Caco-2 (cell line): Measurements from ENCODE around the gene ASIC1. TPM values are rescaled to one million over a fixed set of nuclear protein-coding genes. Genes with fewer than 3 reads are reported as not detected.

Experiments used
- BruUV-seq: library from RNA; stranded (reverse); fragments of 400-500 nt; replicated peaks from 2 replicates; lab custom pipeline; 2021; lab: Mats Ljungman, UMichigan
- CTCF ChIA-PET: fragments of 300-600 bp; sonication (Branson Sonifier 250); formaldehyde crosslinking; loops from one replicate; lab custom pipeline; 2022; ENCODE audit warnings: antibody characterized with exemption; lab: Charles Lee
- POLR2A ChIA-PET: fragments of 300-600 bp; sonication (Branson Sonifier 250); formaldehyde crosslinking; loops from one replicate; lab custom pipeline; 2022; ENCODE audit warnings: antibody characterized with exemption; lab: Charles Lee
- DNase-seq, 2 experiments: peaks; one replicate each; pipeline versions ENCODE4 v3.0.0 to v3.0.0-alpha.2; 2020 to 2022
- H3K27me3 ChIP-seq: replicated peaks from 2 replicates; pipeline ENCODE4 v1.6.0; 2011; ENCODE audit warnings: low read length; ENCODE audit not compliant: control insufficient read depth, insufficient read depth
- H3K36me3 ChIP-seq: 2 replicates; pipeline ENCODE4 v1.5.1; 2011; ENCODE audit warnings: low read length; ENCODE audit not compliant: control insufficient read depth, insufficient read depth
- H3K4me1 ChIP-seq: fragments of 250-450 bp; sonication (Bioruptor Pico); 2 replicates; pipeline ENCODE4 v1.5.1; 2020; ENCODE audit warnings: mild to moderate bottlenecking
- H3K4me3 ChIP-seq: 2 replicates; pipeline ENCODE4 v1.5.1; 2011; ENCODE audit warnings: low read depth, mild to moderate bottlenecking, control low read depth, low read length
- H3K9me3 ChIP-seq: fragments of 250-450 bp; sonication (Bioruptor Pico); 2 replicates; pipeline ENCODE4 v1.5.1; 2020; ENCODE audit warnings: mild to moderate bottlenecking, moderate library complexity
- H3K27ac Mint-ChIP-seq: one replicate; pipeline ENCODE4 v1.8.0; 2022; ENCODE audit warnings: mixed read lengths; ENCODE audit not compliant: unreplicated experiment
- H3K27me3 Mint-ChIP-seq: one replicate; pipeline ENCODE4 v1.8.0; 2022; ENCODE audit warnings: mixed read lengths; ENCODE audit not compliant: insufficient read depth, unreplicated experiment
- H3K36me3 Mint-ChIP-seq: one replicate; pipeline ENCODE4 v1.8.0; 2022; ENCODE audit warnings: mild to moderate bottlenecking, mixed read lengths; ENCODE audit not compliant: insufficient read depth, unreplicated experiment
- H3K4me1 Mint-ChIP-seq: one replicate; pipeline ENCODE4 v1.8.0; 2022; ENCODE audit warnings: low read depth, mixed read lengths; ENCODE audit not compliant: unreplicated experiment
- H3K4me3 Mint-ChIP-seq: one replicate; pipeline ENCODE4 v1.8.0; 2022; ENCODE audit warnings: mild to moderate bottlenecking, moderate library complexity, mixed read lengths; ENCODE audit not compliant: unreplicated experiment
- H3K9me3 Mint-ChIP-seq: one replicate; pipeline ENCODE4 v1.8.0; 2022; ENCODE audit warnings: mixed read lengths; ENCODE audit not compliant: unreplicated experiment
- CTCF ChIP-seq, 2 experiments: fragments of 200-600 bp in 1 of 2; IDR thresholded peaks; 1 replicate in 1 of 2; 2 replicates in 1 of 2; pipeline versions ENCODE4 v1.5.1 to v1.8.0; 2011 to 2022; ENCODE audit warnings: antibody characterized with exemption in 1 of 2, control low read depth in 1 of 2, inconsistent platforms in 1 of 2, low read depth in 1 of 2, low read length in 1 of 2, mild to moderate bottlenecking in 1 of 2, moderate library complexity in 1 of 2; ENCODE audit not compliant: insufficient read depth in 1 of 2, severe bottlenecking in 1 of 2, unreplicated experiment in 1 of 2
- intact Hi-C: fragments of 100-400 bp; cut with micrococcal nuclease; formaldehyde crosslinking; loops from one replicate; pipeline ENCODE4 v1.10.0; 2022; ENCODE audit not compliant: unreplicated experiment
- total RNA-seq: library from RNA; stranded (reverse); gene quantifications from 2 replicates; pipeline ENCODE4 v1.2.3, GENCODE V29; 2022

ASIC1 gene
- total RNA-seq, 1 experiment from 2014 or later: 17.8 TPM

- no peaks in the 10 kb centered on the region for H3K9me3 ChIP-seq
- no peaks in the 10 kb centered on the region for H3K27me3 ChIP-seq
- no peak overlapping the region for H3K4me3 ChIP-seq
- ChIA-PET CTCF (interaction anchor here (1.5 kb wide), 1 partner anchor 9 kb away, joined by 12 read pairs; no protein-coding TSS in a partner anchor), POLR2A (no interaction called here)
- peaks cover 2% of the 10 kb centered on the region for H3K27me3 Mint-ChIP-seq
- H3K4me1 ChIP-seq: peaks cover 8% of the 10 kb centered on the region
- TF ChIP-seq CTCF (IDR thresholded peaks at IDR 0.05; ENCODE audit: insufficient read depth in 1 of 2, low read depth in 1 of 2, low read length in 1 of 2, severe bottlenecking in 1 of 2, unreplicated experiment in 1 of 2): no peak
- peaks cover 9% of the 10 kb centered on the region for H3K4me1 Mint-ChIP-seq
- no peaks in the 10 kb centered on the region for H3K36me3 Mint-ChIP-seq
- H3K9me3 Mint-ChIP-seq: no peaks in the 10 kb centered on the region
- no peak overlapping the region for H3K4me3 Mint-ChIP-seq
- BruUV-seq: no TSS peak
- no peak for DNase-seq
- H3K36me3 ChIP-seq: no peaks in the 10 kb centered on the region
- intact Hi-C loops: no loop called here
- H3K27ac Mint-ChIP-seq: no peak overlapping the region
These were observed 3.8 kb downstream of the ASIC1 start for GRCh38 chr12:50061171-50061570.

GRCh38 chr12:50061946-50062686, 4.7 kb downstream of the ASIC1 start:
- TF ChIP-seq CTCF (IDR thresholded peaks at IDR 0.05; ENCODE audit: insufficient read depth in 1 of 2, low read depth in 1 of 2, low read length in 1 of 2, severe bottlenecking in 1 of 2, unreplicated experiment in 1 of 2): no peak
- intact Hi-C loops: no loop called here
- BruUV-seq: no TSS peak

GRCh38 chr12:50062728-50063460, 5.5 kb downstream of the ASIC1 start:
- Histone ChIP-seq H3K4me1 (no peaks in the 10 kb centered on the region), H3K36me3 (no peaks in the 10 kb centered on the region), H3K9me3 (no peaks in the 10 kb centered on the region), H3K27me3 (no peaks in the 10 kb centered on the region), H3K4me3 (no peak overlapping the region)
- ChIA-PET CTCF (interaction anchor here (0.8 kb wide), 1 partner anchor 24 kb away, joined by 3 read pairs; no protein-coding TSS in a partner anchor), POLR2A (no interaction called here)
- no peak overlapping the region for H3K4me3 Mint-ChIP-seq
- no peak overlapping the region for H3K27ac Mint-ChIP-seq
- H3K27me3 Mint-ChIP-seq: no peaks in the 10 kb centered on the region
- BruUV-seq: no TSS peak
- H3K9me3 Mint-ChIP-seq: no peaks in the 10 kb centered on the region
- TF ChIP-seq CTCF (IDR thresholded peaks at IDR 0.05; ENCODE audit: insufficient read depth in 1 of 2, low read depth in 1 of 2, low read length in 1 of 2, severe bottlenecking in 1 of 2, unreplicated experiment in 1 of 2): no peak
- no peak for DNase-seq
- H3K4me1 Mint-ChIP-seq: no peaks in the 10 kb centered on the region
- H3K36me3 Mint-ChIP-seq: no peaks in the 10 kb centered on the region
- intact Hi-C loops: no loop called here

More at GRCh38 chr12:50061946-50062686, 4.7 kb downstream of the ASIC1 start:
- H3K9me3 Mint-ChIP-seq: no peaks in the 10 kb centered on the region
- no peak overlapping the region for H3K27ac Mint-ChIP-seq
- Histone ChIP-seq H3K27me3 (no peaks in the 10 kb centered on the region), H3K9me3 (no peaks in the 10 kb centered on the region), H3K4me3 (no peak overlapping the region), H3K36me3 (no peaks in the 10 kb centered on the region), H3K4me1 (no peaks in the 10 kb centered on the region)
- DNase-seq: no peak
- ChIA-PET CTCF (interaction anchor here (0.5 to 1.5 kb wide), 3 partner anchors 8 to 602 kb away, joined by 3 to 12 read pairs (median 5); no protein-coding TSS in a partner anchor), POLR2A (no interaction called here)
- H3K4me3 Mint-ChIP-seq: no peak overlapping the region
- H3K36me3 Mint-ChIP-seq: no peaks in the 10 kb centered on the region
- peaks cover under 1% of the 10 kb centered on the region for H3K27me3 Mint-ChIP-seq
- no peaks in the 10 kb centered on the region for H3K4me1 Mint-ChIP-seq
